Naive thymus-derived CD4-positive, alpha-beta T cell (primary cell): Measurements from ENCODE around the gene NPFFR1. TPM values are rescaled to one million over a fixed set of nuclear protein-coding genes. Genes with fewer than 3 reads are reported as not detected.
A peak's percentile ranks its signal among the peaks of the same experiment; 100 is the strongest.

Experiments
- ATAC-seq: fragments of 150-1000 bp; cut with Tn5 transposase; 2 replicates; pipeline ENCODE4 v1.10.0; 2021; ENCODE audit warnings: mild to moderate bottlenecking, moderate library complexity
- CTCF ChIA-PET: fragments of 350-600 bp; sonication (Branson Sonifier 250); formaldehyde crosslinking; loops from one replicate; lab custom pipeline; 2021; ENCODE audit warnings: antibody characterized with exemption; lab: Charles Lee
- POLR2A ChIA-PET: fragments of 350-600 bp; sonication (Branson Sonifier 250); formaldehyde crosslinking; loops from one replicate; lab custom pipeline; 2021; ENCODE audit warnings: antibody characterized with exemption, inconsistent platforms; lab: Charles Lee
- DNase-seq, 9 donors: peaks; one replicate each; pipeline versions ENCODE4 v3.0.0 to v3.0.0-alpha.2; 2020 to 2022; ENCODE audit warnings: mixed read lengths in 1 of 9
- H3K27ac ChIP-seq: one replicate; pipeline ENCODE4 v1.7.0; 2013; ENCODE audit warnings: mild to moderate bottlenecking, low read depth, low read length, moderate library complexity
- H3K27me3 ChIP-seq, 2 donors: one replicate each; pipeline ENCODE4 v1.7.0; 2013; ENCODE audit warnings: low read length in 2 of 2, mild to moderate bottlenecking in 2 of 2, moderate library complexity in 2 of 2; ENCODE audit not compliant: control insufficient read depth in 2 of 2, insufficient read depth in 2 of 2
- H3K36me3 ChIP-seq, 3 experiments: 1 replicate in 2 of 3; 2 replicates in 1 of 3; pipeline ENCODE4 v1.7.0; 2013; ENCODE audit warnings: low read length in 3 of 3, mild to moderate bottlenecking in 3 of 3, moderate library complexity in 1 of 3; ENCODE audit not compliant: insufficient read depth in 3 of 3, control insufficient read depth in 2 of 3
- H3K4me1 ChIP-seq, 2 donors: one replicate each; pipeline ENCODE4 v1.7.0; 2013; ENCODE audit warnings: low read length in 2 of 2, mild to moderate bottlenecking in 2 of 2, moderate library complexity in 1 of 2; ENCODE audit not compliant: control insufficient read depth in 2 of 2, insufficient read depth in 2 of 2
- H3K4me3 ChIP-seq: 2 replicates; pipeline ENCODE4 v1.7.0; 2013; ENCODE audit warnings: mild to moderate bottlenecking, low read length
- H3K9me3 ChIP-seq, 3 experiments: 1 replicate in 2 of 3; 2 replicates in 1 of 3; pipeline ENCODE4 v1.7.0; 2013; ENCODE audit warnings: low read length in 3 of 3; ENCODE audit not compliant: control insufficient read depth in 2 of 3
- H3K27ac Mint-ChIP-seq, 9 donors: one replicate each; pipeline ENCODE4 v1.8.0; 2020 to 2022; ENCODE audit warnings: mixed read lengths in 9 of 9, mild to moderate bottlenecking in 8 of 9, moderate library complexity in 5 of 9, inconsistent platforms in 2 of 9
- H3K27me3 Mint-ChIP-seq, 5 donors: one replicate each; pipeline ENCODE4 v1.8.0; 2021 to 2022; ENCODE audit warnings: mixed read lengths in 5 of 5, mild to moderate bottlenecking in 1 of 5
- H3K36me3 Mint-ChIP-seq, 5 donors: one replicate each; pipeline ENCODE4 v1.8.0; 2020 to 2022; ENCODE audit warnings: mixed read lengths in 5 of 5, mild to moderate bottlenecking in 3 of 5, inconsistent platforms in 1 of 5
- H3K4me1 Mint-ChIP-seq, 7 donors: one replicate each; pipeline ENCODE4 v1.8.0; 2020 to 2022; ENCODE audit warnings: mixed read lengths in 7 of 7, mild to moderate bottlenecking in 3 of 7, inconsistent platforms in 1 of 7
- H3K4me3 Mint-ChIP-seq, 10 donors: one replicate each; pipeline ENCODE4 v1.8.0; 2020 to 2022; ENCODE audit warnings: mild to moderate bottlenecking in 10 of 10, mixed read lengths in 10 of 10, moderate library complexity in 6 of 10, inconsistent platforms in 2 of 10
- H3K9me3 Mint-ChIP-seq, 11 donors: one replicate each; pipeline ENCODE4 v1.8.0; 2020 to 2022; ENCODE audit warnings: mixed read lengths in 11 of 11, mild to moderate bottlenecking in 4 of 11, inconsistent platforms in 1 of 11, moderate library complexity in 1 of 11
- intact Hi-C, 2 donors: fragments of 100-400 bp; cut with micrococcal nuclease; formaldehyde crosslinking; loops; one replicate each; pipeline ENCODE4 v1.15.1; 2023
- polyA plus RNA-seq, 2 donors: library from polyadenylated mRNA; unstranded; fragments of 300-500 nt; fragmentation: Illumina TruSeq; gene quantifications; one replicate each; pipeline ENCODE4 v1.2.3, GENCODE V29; 2021
- total RNA-seq, 6 experiments: library from RNA in 5 of 6; stranded (reverse) in 5 of 6; gene quantifications; 1 replicate in 5 of 6; 2 replicates in 1 of 6; pipeline ENCODE4 v1.2.3 and lab custom pipeline; 2021 to 2026

The NPFFR1 gene
- total and polyA plus RNA-seq, 7 experiments from 2014 or later: 0.05 TPM; not detected in 6

GRCh38 chr10:70321897-70322890 is 38.4 kb upstream of the NPFFR1 start:
- CTCF ChIA-PET: no interaction called here
- Mint-ChIP-seq H3K27ac (peak overlapping the region in 3 of 9 donors; percentile 43 to 82 (median 50)), H3K36me3 (peaks cover 0 to 16% (median 0%) of the 10 kb centered on the region in 5 donors), H3K4me1 (peaks cover 0 to 35% (median 18%) of the 10 kb centered on the region in 7 donors), H3K27me3 (no peaks in the 10 kb centered on the region), H3K9me3 (no peaks in the 10 kb centered on the region), H3K4me3 (peak overlapping the region in 1 of 10 donors; percentile 23)
- POLR2A ChIA-PET: no interaction called here
- Histone ChIP-seq H3K9me3 (no peaks in the 10 kb centered on the region), H3K4me1 (peaks cover 0 to 19% of the 10 kb centered on the region in 2 donors), H3K4me3 (no peak overlapping the region), H3K27me3 (no peaks in the 10 kb centered on the region), H3K36me3 (no peaks in the 10 kb centered on the region), H3K27ac (no peak overlapping the region)
- no peak for DNase-seq
- ATAC-seq: peak; percentile 17
- intact Hi-C loops: no loop called here

DNA sequence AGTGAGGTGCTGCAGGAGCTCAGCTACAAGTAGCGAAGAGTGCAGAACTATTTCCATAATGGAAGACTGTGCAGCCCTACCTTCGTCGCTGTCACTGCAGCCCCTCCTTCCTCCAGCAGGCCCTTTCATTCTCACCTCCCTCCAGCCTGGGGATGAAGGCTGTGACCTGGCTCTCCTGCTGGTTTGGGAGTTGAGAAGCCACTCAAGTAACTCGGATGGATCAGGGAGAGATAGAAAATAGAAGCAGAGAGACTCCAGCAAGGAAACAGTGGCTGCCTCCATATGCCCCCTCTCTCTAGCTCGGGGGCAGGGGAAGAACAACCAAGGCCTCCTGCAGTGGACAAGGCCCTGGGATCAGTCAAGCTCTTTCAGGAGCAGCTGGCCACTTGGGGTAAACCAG is 37.4 kb upstream of the NPFFR1 start:
- Mint-ChIP-seq H3K4me3 (no peak overlapping the region), H3K4me1 (peaks cover 0 to 35% (median 18%) of the 10 kb centered on the region in 7 donors), H3K9me3 (no peaks in the 10 kb centered on the region), H3K27ac (no peak overlapping the region), H3K36me3 (peaks cover 0 to 19% (median 0%) of the 10 kb centered on the region in 5 donors), H3K27me3 (no peaks in the 10 kb centered on the region)
- ChIA-PET CTCF (interaction anchor here (1.2 kb wide), 1 partner anchor 99 kb away, joined by 3 read pairs; no protein-coding TSS in a partner anchor), POLR2A (no interaction called here)
- intact Hi-C loops: no loop called here
- Histone ChIP-seq H3K4me3 (no peak overlapping the region), H3K27me3 (no peaks in the 10 kb centered on the region), H3K9me3 (no peaks in the 10 kb centered on the region), H3K27ac (no peak overlapping the region), H3K36me3 (no peaks in the 10 kb centered on the region), H3K4me1 (peaks cover 0 to 19% of the 10 kb centered on the region in 2 donors)
- ATAC-seq (no peak), DNase-seq (no peak)

GRCh38 chr10:70320751-70321150 is 36.9 kb upstream of the NPFFR1 start:
- H3K9me3 Mint-ChIP-seq: no peaks in the 10 kb centered on the region
- no peak for ATAC-seq
- H3K27me3 ChIP-seq: no peaks in the 10 kb centered on the region
- no peak overlapping the region for H3K27ac Mint-ChIP-seq
- H3K4me3 Mint-ChIP-seq: no peak overlapping the region
- H3K27ac ChIP-seq: no peak overlapping the region
- intact Hi-C loops: no loop called here
- CTCF ChIA-PET: interaction anchor here (1.2 kb wide), 1 partner anchor 98 kb away, joined by 3 read pairs; no protein-coding TSS in a partner anchor
- no peak overlapping the region for H3K4me3 ChIP-seq
- no peaks in the 10 kb centered on the region for H3K9me3 ChIP-seq
- H3K4me1 ChIP-seq: peaks cover 0 to 19% of the 10 kb centered on the region in 2 donors
- peaks cover 0 to 32% (median 15%) of the 10 kb centered on the region in 7 donors for H3K4me1 Mint-ChIP-seq
- no peaks in the 10 kb centered on the region for H3K27me3 Mint-ChIP-seq
- no peaks in the 10 kb centered on the region for H3K36me3 ChIP-seq
- POLR2A ChIA-PET: no interaction called here
- peaks cover 0 to 20% (median 0%) of the 10 kb centered on the region in 5 donors for H3K36me3 Mint-ChIP-seq
- DNase-seq: no peak

DNA sequence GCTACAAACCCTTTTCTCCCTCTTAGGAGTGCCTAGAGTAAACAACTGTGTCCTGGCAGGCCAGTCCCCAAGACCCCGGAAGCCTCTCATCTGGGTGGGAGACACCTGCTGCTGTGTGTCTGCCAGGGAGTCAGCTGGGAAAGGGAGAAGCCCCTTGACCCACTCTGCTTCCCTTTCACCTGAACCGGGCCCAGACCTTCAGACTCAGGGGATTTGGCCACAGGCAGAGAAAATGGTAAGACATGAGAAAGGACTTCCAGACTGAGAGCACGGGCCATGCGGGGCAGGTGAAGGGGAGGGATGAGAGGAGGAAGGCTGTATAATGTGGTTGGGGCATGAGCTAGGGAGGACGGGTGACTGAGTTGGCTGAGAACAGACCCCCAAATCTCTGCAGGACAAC is 36.0 kb upstream of the NPFFR1 start:
- DNase-seq (no peak), ATAC-seq (no peak)
- ChIA-PET CTCF (no interaction called here), POLR2A (no interaction called here)
- H3K27ac ChIP-seq: no peak overlapping the region
- H3K27me3 ChIP-seq: no peaks in the 10 kb centered on the region
- peaks cover 0 to 25% (median 13%) of the 10 kb centered on the region in 7 donors for H3K4me1 Mint-ChIP-seq
- peaks cover 0 to 26% (median 0%) of the 10 kb centered on the region in 5 donors for H3K36me3 Mint-ChIP-seq
- no peak overlapping the region for H3K4me3 Mint-ChIP-seq
- intact Hi-C loops: no loop called here
- peak overlapping the region in 1 of 9 donors; percentile 15 for H3K27ac Mint-ChIP-seq
- peaks cover 0 to 2% (median 0%) of the 10 kb centered on the region in 11 donors for H3K9me3 Mint-ChIP-seq
- H3K9me3 ChIP-seq: no peaks in the 10 kb centered on the region
- H3K27me3 Mint-ChIP-seq: no peaks in the 10 kb centered on the region
- H3K4me3 ChIP-seq: no peak overlapping the region
- H3K36me3 ChIP-seq: no peaks in the 10 kb centered on the region
- H3K4me1 ChIP-seq: peaks cover 0 to 17% of the 10 kb centered on the region in 2 donors

- Mint-ChIP-seq H3K9me3 (peaks cover 0 to 2% (median 0%) of the 10 kb centered on the region in 11 donors), H3K27me3 (no peaks in the 10 kb centered on the region), H3K36me3 (peaks cover 0 to 28% (median 2%) of the 10 kb centered on the region in 5 donors), H3K27ac (no peak overlapping the region), H3K4me1 (peaks cover 0 to 19% (median 13%) of the 10 kb centered on the region in 7 donors), H3K4me3 (no peak overlapping the region)
- no peaks in the 10 kb centered on the region for H3K36me3 ChIP-seq
- peaks cover 0 to 11% of the 10 kb centered on the region in 2 donors for H3K4me1 ChIP-seq
- no peaks in the 10 kb centered on the region for H3K9me3 ChIP-seq
- intact Hi-C loops: no loop called here
- ChIA-PET CTCF (no interaction called here), POLR2A (no interaction called here)
- DNase-seq (no peak), ATAC-seq (no peak)
- no peaks in the 10 kb centered on the region for H3K27me3 ChIP-seq
- H3K4me3 ChIP-seq: no peak overlapping the region
- no peak overlapping the region for H3K27ac ChIP-seq
These were observed 35.4 kb upstream of the NPFFR1 start for GRCh38 chr10:70319183-70319582.

DNA sequence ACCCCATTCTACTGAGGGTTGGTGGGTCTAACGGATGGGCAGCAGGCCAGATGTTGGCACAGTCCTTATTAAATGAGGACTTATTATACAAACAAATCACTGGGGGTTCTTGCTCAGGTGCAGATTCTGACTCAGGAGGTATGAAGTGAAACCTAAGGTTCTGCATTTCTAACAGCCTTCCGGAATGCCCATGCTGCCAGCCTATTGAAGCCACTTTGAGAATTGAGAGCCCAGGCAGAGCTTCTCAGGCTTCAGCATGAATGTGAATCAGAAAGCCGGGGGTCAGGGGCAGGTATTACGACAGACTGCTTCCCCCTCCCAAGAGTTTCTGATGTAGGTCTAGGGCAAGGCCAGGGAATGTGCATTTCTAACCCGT is 34.1 kb upstream of the NPFFR1 start:
- Histone ChIP-seq H3K27me3 (no peaks in the 10 kb centered on the region), H3K9me3 (no peaks in the 10 kb centered on the region), H3K27ac (no peak overlapping the region), H3K36me3 (no peaks in the 10 kb centered on the region), H3K4me3 (no peak overlapping the region), H3K4me1 (no peaks in the 10 kb centered on the region)
- Mint-ChIP-seq H3K36me3 (peaks cover 0 to 27% (median 5%) of the 10 kb centered on the region in 5 donors), H3K9me3 (peaks cover 0 to 2% (median 0%) of the 10 kb centered on the region in 11 donors), H3K27me3 (no peaks in the 10 kb centered on the region), H3K4me3 (no peak overlapping the region), H3K27ac (no peak overlapping the region), H3K4me1 (peaks cover 0 to 9% (median 3%) of the 10 kb centered on the region in 7 donors)
- no peak for ATAC-seq
- ChIA-PET POLR2A (no interaction called here), CTCF (no interaction called here)
- no peak for DNase-seq
- intact Hi-C loops: no loop called here
